Sigmoid colon (tissue), 4 donors: ENCODE data around the gene ANKS4B.

Source experiments
- CTCF ChIP-seq, 4 experiments: fragments of 450-650 bp in 3 of 4; fragments of 200-600 bp in 1 of 4; IDR thresholded peaks; one replicate each; pipeline ENCODE4 v1.5.1; 2016 to 2019; ENCODE audit warnings: antibody characterized with exemption in 4 of 4, mild to moderate bottlenecking in 3 of 4, moderate library complexity in 2 of 4
- POLR2A ChIP-seq, 2 donors: fragments of 450-650 bp; IDR thresholded peaks; one replicate each; pipeline ENCODE4 v1.6.1; 2016; ENCODE audit warnings: antibody characterized with exemption in 2 of 2, mild to moderate bottlenecking in 2 of 2, moderate library complexity in 2 of 2
- POLR2AphosphoS5 ChIP-seq, 4 donors: sonication (generic); formaldehyde crosslinking; IDR thresholded peaks; one replicate each; pipeline ENCODE4 v1.6.1; 2017; ENCODE audit warnings: antibody characterized with exemption in 4 of 4

GRCh38 chr16:21260870-21261791, 27.6 kb downstream of the ANKS4B start:
- TF ChIP-seq CTCF (IDR thresholded peaks at IDR 0.05), result no peak
- no peak for TF ChIP-seq POLR2A (IDR thresholded peaks at IDR 0.05)
- TF ChIP-seq POLR2AphosphoS5 (IDR thresholded peaks at IDR 0.05), result no peak
